ENCODE results near the gene HBE1.
"Not testable (repeated sequence)": the region's sequence is repeated elsewhere in the genome, so short reads cannot be mapped to it uniquely, and the experiment has no call there.

HBE1 gene

DNA sequence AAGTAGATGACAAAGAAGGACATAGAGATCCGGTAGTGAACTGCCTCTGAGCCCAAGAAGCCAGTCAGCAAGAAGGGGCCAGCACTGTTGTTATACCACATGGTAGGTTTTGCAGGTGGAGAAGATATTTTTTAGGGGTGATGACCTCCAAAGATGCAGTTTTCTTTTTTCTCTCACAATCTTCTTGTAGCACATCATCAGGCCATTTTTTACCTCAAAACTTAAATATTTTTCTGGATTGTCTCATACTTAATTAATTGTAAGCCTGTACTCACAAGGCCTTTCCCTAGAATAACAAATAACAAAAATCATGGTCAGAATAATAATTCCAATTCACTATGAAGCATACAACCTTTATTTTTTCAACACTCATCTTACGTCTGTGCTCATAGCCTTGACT, 32.1 kb upstream of the HBE1 start, which contains the start of gene OR51B4:
TSS of gene OR51B4 (minus strand) at position 101 of the 400 bp plus-strand sequence. CDS start at position 101, 0 bp downstream.
- DNase-seq (ENCODE audit: extremely low read depth, low read depth): no peak
- TF ChIP-seq CTCF (IDR thresholded peaks at IDR 0.05; ENCODE audit: low read depth, low read length): no peak

- no peak for DNase-seq (ENCODE audit: extremely low read depth, low read depth)
- TF ChIP-seq CTCF (IDR thresholded peaks at IDR 0.05; ENCODE audit: low read depth, low read length): no peak
These were observed 30.5 kb upstream of the HBE1 start for GRCh38 chr11:5300251-5300650.

DNA sequence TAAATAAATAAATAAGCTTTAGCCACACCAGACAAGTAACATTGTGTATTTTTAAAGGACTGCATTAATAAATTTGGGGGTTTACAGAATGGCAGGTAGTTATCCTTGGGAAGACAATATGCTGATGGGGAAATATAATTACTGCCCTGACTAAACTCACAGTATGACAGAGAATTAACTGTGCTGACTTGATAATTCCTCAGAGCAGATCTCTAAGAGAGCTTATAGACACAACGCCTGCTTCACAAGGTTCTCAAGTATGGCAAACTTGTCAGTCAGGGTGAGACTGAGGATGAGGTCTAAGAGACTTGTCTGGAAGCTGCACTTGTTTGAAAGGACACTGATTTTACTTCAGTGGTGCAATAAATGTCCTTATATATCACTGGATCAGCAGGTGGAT, 28.7 kb upstream of the HBE1 start:
- TF ChIP-seq CTCF (IDR thresholded peaks at IDR 0.05; ENCODE audit: low read depth, low read length): no peak
- DNase-seq (ENCODE audit: extremely low read depth, low read depth): no peak

- TF ChIP-seq CTCF (IDR thresholded peaks at IDR 0.05; ENCODE audit: low read depth, low read length): no peak
- DNase-seq (ENCODE audit: extremely low read depth, low read depth): no peak
These were observed 28.1 kb upstream of the HBE1 start for GRCh38 chr11:5297721-5298323.

- DNase-seq (ENCODE audit: extremely low read depth, low read depth): not testable (repeated sequence)
These were observed 24.7 kb upstream of the HBE1 start for GRCh38 chr11:5294342-5294995.

GRCh38 chr11:5293028-5293427, 23.3 kb upstream of the HBE1 start:
- DNase-seq (ENCODE audit: extremely low read depth, low read depth): no peak
- TF ChIP-seq CTCF (IDR thresholded peaks at IDR 0.05; ENCODE audit: low read depth, low read length): no peak

DNA sequence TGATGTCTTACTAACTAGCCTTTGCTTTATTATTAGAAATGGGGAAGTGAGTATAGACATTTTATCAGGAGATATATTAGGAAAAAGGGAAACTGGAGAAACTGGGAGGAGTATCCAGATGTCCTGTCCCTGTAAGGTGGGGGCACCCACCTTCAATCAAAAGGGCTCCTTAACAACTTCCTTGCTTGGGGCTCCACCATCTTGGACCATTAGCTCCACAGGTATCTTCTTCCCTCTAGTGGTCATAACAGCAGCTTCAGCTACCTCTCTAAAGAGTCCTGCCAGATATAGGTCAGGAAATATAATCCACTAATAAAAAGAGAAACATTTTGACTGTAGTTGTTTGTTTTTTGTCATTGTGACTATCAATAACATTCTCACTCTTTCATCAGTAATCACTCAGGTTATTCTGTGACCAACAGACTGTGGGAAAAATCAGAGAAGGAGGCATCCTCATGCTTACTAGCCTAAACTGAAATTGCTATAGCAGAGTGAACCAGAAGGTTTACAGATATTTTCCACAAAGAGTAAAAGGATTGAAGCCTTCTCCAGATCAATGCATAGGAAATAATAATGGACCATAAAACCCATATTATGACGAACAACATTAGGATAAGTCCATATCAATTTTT, 21.6 kb upstream of the HBE1 start:
- no peak for DNase-seq (ENCODE audit: extremely low read depth, low read depth)
- TF ChIP-seq CTCF (IDR thresholded peaks at IDR 0.05; ENCODE audit: low read depth, low read length): peak; percentile 59
